HG02885 (cell line): Measurements from ENCODE around the gene MAIP1.

ENCODE experiments used
- ATAC-seq: cut with Tn5 transposase; IDR thresholded peaks from one replicate; pipeline ENCODE4 v1.9.1; 2021; ENCODE audit warnings: mild to moderate bottlenecking; ENCODE audit not compliant: unreplicated experiment, poor library complexity

MAIP1 gene

GRCh38 chr2:199946196-199946595, 9.2 kb upstream of the MAIP1 start:
- no peak for ATAC-seq

- no peak for ATAC-seq
Observed at GRCh38 chr2:199946836-199947235, 8.5 kb upstream of the MAIP1 start.

- no peak for ATAC-seq
Observed at GRCh38 chr2:199950396-199950795, 5.0 kb upstream of the MAIP1 start.

- no peak for ATAC-seq
Observed at GRCh38 chr2:199951023-199951422, 4.4 kb upstream of the MAIP1 start.

- peak; percentile 56 for ATAC-seq
Observed at GRCh38 chr2:199955007-199955338, 409 bp upstream of the MAIP1 start.

GRCh38 chr2:199956062-199956380, 639 bp downstream of the MAIP1 start:
- no peak for ATAC-seq

- ATAC-seq = no peak
Observed at GRCh38 chr2:199958014-199958413, 2.6 kb downstream of the MAIP1 start.

- no peak for ATAC-seq
Observed at GRCh38 chr2:199962203-199962602, 6.8 kb downstream of the MAIP1 start.

GRCh38 chr2:199966405-199966804, 11.0 kb downstream of the MAIP1 start:
- ATAC-seq = no peak

GRCh38 chr2:199966976-199967375, 11.6 kb downstream of the MAIP1 start:
- ATAC-seq = no peak

GRCh38 chr2:199968126-199968525, 12.7 kb downstream of the MAIP1 start:
- no peak for ATAC-seq

- no peak for ATAC-seq
Observed at GRCh38 chr2:199972088-199972626, 16.8 kb downstream of the MAIP1 start.

GRCh38 chr2:199973703-199974102, 18.3 kb downstream of the MAIP1 start:
- no peak for ATAC-seq

GRCh38 chr2:199975273-199975895, 20.0 kb downstream of the MAIP1 start:
- no peak for ATAC-seq

GRCh38 chr2:199977984-199978415, 22.6 kb downstream of the MAIP1 start:
- ATAC-seq = peak; percentile 59

GRCh38 chr2:199979398-199979797, 24.0 kb downstream of the MAIP1 start:
- ATAC-seq = no peak

- ATAC-seq = peak; percentile 66
Observed at GRCh38 chr2:199979832-199980628, 24.6 kb downstream of the MAIP1 start.

GRCh38 chr2:199982126-199982843, 26.9 kb downstream of the MAIP1 start:
- no peak for ATAC-seq

- no peak for ATAC-seq
Observed at GRCh38 chr2:199983534-199983933, 28.2 kb downstream of the MAIP1 start.

GRCh38 chr2:199984159-199984558, 28.8 kb downstream of the MAIP1 start:
- ATAC-seq = no peak

GRCh38 chr2:199984755-199985154, 29.4 kb downstream of the MAIP1 start:
- no peak for ATAC-seq
